GM20431 (cell line): ENCODE data around the gene KCNB1.

Experiments
- in situ Hi-C: fragments of 300-500 bp; cut with MseI, MboI; formaldehyde crosslinking; loops from one replicate; pipeline ENCODE4 v1.15.0; 2020; ENCODE audit warnings: low sequenced_read_pairs; ENCODE audit not compliant: unreplicated experiment

The KCNB1 gene

DNA sequence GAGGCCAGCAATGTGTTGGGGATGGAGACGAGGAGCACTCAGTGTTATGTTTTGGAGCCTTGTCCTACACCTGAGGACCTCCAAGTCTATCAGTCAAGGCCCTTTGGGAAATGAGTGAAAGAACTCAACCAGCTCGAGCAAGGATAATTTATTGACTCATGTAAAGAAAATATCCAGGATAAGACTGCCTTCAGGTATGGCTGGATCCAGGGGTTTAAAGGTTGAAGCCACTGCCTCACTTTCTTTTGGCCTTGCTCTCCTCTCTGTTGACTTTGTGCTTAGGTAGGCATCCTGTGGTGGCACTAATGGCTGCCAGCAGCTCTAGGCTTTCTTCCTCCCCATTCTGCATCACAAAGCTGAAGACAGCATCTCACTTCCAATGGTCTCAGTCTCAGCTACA, 138.3 kb downstream of the KCNB1 start:
- in situ Hi-C loops, result loop anchor here (25.0 kb wide), 2 partner anchors 168 to 518 kb away; no protein-coding TSS in a partner anchor

DNA sequence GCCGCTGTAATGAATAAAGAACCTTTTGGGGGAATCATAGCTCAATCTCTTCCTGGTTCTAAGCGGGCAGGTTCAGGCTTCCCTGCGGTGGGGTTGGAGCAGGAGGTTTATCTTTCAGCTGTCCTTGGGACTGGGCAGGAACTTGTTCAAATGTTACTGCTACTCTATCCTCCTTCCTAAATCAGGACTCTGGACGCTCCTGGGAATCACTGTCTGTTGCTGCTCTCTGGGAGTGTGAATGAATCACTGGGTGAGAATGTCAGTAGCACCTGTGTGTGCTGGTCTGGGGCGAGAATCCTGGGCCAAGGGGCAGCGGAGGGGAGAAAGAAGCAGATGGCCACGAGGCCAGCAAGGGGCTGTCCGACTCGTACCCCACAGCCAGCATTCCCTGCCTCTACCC, 139.2 kb downstream of the KCNB1 start:
- in situ Hi-C loops, result loop anchor here (25.0 kb wide), 2 partner anchors 169 to 519 kb away; no protein-coding TSS in a partner anchor

DNA sequence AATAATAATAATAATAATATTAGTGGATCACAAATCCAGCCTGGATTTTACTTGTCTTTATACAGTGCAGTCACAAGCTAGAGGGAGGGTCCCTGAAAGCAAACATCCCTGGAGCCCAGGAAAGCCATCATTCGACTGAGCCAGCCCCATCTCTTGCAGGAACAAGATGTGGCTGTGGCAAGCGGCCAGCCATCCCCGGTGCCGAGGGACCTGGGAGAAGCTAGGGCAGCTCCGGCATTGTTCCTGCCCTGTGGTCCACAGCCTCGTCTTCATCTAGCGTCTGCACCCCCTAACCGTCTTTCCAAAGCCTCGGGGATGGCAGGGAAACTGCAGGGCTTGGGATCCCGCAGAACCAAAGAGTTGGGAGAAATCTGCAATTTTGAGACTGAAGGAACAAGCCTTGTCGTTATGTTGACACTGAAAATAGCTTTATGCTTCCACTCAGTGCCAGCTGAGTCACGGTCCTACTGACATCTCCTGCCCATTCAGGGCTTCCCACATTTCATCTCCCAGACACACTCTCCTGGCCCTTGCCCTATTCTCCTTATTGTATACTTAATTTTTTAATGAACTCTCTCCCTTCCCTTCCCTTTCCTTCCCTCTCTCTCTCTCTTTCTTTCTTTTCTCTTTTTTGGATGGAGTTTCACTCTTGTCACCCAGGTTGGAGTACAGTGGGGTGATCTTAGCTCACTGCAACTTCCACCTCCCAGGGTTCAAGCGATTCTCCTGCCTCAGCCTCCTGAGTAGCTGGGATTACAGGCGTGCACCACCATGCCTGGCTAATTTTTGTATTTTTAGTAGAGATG, 142.1 kb downstream of the KCNB1 start:
- in situ Hi-C loops, result loop anchor here (25.0 kb wide), 2 partner anchors 172 to 522 kb away; no protein-coding TSS in a partner anchor

DNA sequence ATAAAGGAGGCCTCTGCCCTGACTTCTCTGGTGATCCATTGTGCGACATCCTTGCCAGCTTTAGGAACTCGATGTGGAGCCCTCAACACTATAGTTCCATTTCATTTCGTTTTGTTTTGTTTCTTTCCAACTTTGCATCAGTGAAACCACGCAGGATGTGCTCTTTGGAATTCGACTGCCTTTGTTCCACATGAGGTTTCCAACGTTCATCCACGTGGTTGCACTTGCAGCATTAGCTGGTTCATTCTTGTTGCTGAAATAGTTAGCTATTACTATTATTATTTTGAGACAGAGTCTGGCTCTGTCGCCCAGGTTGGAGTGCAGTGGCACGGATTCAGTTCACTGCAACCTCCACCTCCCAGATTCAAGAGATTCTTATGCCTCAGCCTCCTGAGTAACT, 143.3 kb downstream of the KCNB1 start:
- in situ Hi-C loops, result loop anchor here (25.0 kb wide), 2 partner anchors 173 to 523 kb away; no protein-coding TSS in a partner anchor

DNA sequence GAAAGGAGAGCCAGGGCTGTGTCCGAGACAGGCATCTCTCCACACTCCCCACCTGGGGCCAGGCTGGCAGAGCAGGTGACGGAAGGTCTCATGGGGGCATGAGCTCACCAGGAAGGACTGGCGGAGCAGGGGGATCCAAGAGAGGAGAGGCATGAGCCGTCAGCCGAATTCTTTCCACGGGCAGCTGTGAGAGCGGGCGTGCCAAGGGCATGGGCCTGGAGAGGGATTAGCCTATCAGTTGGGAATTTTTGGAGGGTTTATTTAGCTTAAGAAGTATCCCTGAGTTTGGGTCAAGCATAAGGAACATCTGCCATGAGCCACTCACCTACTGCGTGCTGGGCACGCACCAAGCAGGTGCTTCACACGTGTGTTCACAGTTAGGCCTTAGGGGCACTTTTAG, 144.4 kb downstream of the KCNB1 start:
- in situ Hi-C loops, result loop anchor here (25.0 kb wide), 2 partner anchors 174 to 524 kb away; no protein-coding TSS in a partner anchor

DNA sequence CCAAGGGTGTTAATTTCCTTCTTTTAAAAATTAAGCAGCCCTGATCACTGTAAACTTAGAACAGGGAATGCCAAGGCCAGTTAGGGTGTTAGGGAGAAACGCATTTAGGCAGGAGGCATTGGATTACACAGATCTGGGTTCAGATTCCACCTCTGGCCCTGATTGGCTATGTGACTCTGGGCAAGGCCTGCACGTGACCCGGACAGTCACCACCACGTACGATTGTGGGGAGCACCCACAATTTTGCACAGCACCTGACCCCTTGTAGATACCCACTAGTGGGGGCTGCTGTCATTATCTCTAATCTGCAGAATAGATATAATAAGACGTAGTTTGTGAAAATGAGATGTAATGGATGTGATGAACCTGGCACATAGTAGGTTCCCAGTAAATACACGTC, 145.1 kb downstream of the KCNB1 start:
- in situ Hi-C loops, result loop anchor here (25.0 kb wide), 2 partner anchors 175 to 525 kb away; no protein-coding TSS in a partner anchor

DNA sequence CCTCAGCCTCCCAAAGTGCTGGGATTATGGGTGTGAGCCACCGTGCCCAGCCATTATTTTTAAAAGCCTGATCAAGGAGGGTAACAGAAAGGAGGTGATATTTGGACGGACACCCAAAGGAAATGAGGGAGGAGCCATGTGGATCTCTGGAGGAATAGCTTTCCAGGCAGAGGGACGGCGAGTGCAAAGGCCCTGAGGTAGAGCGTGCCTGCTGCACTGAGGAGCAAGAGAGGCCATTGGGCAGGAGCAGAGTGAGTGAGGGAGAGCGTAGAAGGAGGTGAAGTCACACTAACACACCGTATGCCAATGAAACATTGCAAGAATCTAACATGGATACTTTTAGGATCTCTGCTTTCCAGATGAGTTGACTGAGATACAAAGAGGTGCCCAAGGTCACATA, 145.7 kb downstream of the KCNB1 start:
- in situ Hi-C loops, result loop anchor here (25.0 kb wide), 2 partner anchors 176 to 526 kb away; no protein-coding TSS in a partner anchor

DNA sequence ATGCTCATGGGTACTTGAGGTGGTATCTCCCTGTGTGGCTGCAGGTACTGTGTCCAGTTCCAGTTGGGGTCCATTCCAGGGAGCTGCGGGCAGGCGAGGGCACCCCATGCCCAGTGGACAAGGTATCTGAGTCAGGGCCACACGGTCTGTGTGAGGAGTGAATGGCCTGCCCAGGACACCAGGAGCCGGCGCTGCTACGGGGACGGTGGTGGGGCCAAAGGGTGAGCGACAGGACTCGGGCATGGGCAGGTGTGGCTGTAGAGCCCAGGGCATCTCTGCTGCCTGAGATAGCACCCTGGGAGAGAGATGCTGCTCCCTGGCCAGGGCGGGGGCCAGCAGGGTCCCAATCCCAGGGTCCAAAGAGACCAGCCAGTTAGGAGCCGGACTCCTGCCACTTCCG, 147.0 kb downstream of the KCNB1 start:
- in situ Hi-C loops, result loop anchor here (25.0 kb wide), 2 partner anchors 177 to 527 kb away; no protein-coding TSS in a partner anchor

DNA sequence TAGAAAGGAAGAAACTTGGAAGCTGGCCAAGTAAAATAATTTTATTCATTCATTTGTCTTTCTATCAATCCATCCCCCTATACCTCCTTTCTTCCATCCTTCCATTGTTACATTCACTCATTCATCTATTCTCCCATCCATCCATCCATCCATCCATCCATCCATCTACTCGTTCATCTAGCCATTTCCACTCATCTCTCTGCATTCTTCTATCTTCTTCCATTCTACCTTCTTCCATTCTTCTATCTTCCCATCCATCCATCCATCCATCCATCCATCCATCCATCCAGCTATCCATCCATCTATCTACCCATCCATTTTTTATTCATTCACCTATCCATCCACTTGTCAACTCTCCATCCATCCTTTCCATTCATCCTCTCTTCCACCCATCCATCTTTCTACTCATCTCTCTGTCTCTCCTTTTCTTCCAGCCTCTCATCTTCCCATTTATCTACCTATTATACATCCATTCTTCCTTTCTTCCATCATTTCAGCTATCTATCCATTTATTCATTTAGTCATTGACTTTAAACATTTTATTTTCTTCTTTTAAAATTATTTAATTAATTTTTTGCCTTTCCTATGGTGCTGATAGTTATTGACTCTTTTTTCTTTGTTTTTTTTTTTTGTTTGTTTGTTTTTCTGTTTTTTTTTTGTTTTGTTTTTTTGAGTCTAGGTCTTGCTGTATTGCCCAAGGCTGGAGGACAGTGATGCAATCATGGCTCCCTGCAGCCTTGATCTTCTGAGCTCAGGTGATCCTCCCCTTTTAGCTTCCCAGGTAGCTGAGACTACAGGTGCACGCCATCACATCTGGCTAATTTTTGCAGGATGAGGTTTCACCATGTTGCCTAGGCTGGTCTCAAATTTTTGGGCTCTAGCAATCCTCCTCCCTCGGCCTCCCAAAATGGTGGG, 151.5 kb downstream of the KCNB1 start:
- in situ Hi-C loops, result loop anchor here (25.0 kb wide), 2 partner anchors 181 to 531 kb away; no protein-coding TSS in a partner anchor

DNA sequence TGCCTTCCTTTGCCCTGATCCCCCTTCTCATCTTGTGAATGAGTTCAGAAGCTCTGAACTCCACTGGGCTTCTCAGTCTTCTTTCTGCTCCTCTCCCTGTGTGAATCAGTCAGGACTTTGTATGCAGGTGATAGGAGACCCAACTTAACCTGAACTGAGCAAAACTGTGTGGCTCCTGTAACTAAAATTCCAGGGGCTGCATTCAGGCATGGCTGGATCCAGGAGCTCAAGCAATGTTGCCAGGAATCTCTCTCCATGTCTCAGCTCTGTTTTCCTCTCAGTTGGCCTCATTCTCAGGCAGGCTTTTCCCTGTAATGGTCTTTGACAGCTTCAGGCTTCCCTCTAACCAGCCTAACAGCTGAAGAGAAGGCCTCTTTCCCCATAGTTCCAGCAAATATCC, 153.7 kb downstream of the KCNB1 start:
- in situ Hi-C loops, result loop anchor here (25.0 kb wide), 2 partner anchors 184 to 534 kb away; no protein-coding TSS in a partner anchor

DNA sequence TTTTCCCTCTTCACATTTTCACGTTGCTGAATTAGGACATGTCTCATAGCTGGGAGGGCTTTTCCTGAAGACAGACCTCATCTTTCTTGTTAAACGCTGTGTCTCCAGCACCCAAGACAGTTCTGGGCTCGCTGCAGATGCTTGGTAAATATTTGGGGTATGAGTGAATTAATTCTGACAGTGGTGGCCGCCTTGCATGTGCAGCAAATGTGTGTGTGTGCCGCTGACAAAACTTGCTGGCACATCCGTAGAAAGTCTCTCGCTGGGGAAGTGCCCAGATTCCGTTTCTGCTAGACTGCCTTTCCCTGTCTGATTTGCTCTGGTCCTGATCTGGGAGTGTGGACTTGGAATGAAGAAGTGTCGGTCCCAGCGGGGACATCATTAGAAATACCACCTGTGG, 156.4 kb downstream of the KCNB1 start:
- in situ Hi-C loops, result loop anchor here (25.0 kb wide), 2 partner anchors 186 to 536 kb away; no protein-coding TSS in a partner anchor

DNA sequence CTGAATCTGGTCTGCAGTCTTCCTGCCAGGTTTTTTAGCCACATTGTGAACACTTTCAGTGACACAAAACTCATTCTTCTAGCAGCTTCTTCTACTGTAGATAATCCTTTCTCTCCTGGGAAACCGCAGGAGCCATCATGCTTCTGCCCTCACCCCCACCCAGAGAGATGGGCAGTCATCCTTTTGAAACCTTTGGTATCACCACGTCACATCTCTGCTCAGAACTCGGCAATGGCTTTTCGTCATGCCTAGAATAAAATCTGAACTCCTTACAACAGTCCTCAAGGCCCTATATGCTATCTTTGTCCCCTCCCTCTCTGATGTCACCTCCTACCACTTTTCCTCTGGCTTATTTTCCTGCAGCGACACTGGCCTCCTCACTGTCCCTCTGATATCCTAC, 158.2 kb downstream of the KCNB1 start:
- in situ Hi-C loops, result no loop called here

DNA sequence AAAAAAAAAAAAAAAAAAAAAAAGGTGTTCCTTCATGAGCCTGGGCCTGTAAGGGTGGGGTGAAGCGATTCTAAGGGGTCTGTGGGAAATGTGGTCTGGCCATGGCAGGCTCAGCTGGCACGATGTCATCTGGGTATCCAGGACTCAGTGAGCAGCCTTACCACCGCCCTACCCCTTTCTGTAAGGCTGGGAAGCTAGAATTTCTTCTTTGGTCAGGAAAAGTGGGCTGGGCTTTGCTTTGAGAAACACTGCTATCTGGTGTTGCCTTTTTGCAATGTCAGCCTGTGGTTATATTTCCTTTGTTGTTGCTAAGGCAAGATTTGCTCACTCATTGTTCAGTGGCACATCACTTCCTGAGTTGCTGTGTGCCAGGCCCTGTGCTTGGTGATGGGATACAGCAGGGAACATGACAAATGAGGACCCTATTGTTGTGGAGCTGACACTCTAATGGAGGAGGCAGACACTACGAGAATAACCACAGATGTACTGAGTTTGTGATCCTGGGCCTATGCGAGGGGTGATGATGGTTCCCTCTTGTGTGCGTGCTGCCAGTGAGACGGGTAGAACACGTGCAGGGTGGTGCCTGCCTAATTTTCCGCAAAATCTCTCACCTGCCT, 158.7 kb downstream of the KCNB1 start:
- in situ Hi-C loops, result no loop called here

DNA sequence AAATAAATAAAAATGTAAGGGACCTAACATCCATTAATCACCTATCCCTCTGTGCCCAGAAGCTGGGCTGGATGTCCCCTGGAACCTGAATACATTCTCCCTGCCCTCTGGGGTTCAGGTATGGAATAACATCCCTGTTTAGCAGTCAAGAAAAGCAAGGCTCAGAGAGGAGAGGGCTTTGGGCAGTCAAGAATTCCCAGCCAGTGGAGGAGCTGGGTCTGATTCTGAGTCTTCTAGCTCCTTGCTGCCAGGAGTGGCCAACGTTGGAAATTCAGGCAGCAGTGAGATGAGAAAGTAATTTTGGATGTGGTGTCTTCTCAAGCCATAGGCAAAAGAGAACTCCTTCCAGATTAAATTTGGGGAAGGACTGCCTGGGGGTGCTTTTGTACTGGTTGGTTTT, 162.0 kb downstream of the KCNB1 start:
- in situ Hi-C loops, result no loop called here

DNA sequence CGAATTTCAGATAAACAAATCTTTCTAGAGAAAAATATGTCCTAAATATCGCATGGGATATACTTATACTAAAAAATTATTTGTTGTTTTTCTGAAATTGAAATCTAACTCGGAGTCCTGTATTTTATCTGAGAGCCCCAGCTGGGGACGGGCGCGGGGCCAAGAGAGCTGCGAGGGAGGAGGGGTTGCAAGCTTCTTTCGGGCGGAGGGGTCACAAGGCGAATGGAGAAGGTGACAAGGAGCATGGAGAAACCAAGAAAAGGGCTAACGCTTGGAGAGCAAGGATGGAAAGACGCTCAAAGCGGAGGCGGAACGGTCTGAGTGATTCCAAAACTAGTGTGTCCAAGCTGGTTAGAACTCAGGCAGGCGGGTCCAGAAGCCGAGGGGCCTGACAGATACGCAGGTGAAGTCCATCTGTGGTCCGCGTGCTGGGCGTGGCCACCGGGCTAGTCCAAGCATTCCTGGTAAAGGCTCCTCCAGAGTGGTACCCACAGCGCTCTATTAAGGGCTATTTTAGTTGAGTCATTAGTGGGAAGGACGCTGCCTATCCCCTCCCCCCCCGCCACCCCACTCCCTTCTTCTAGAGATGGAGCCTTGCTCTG, 163.2 kb downstream of the KCNB1 start:
- in situ Hi-C loops, result no loop called here

DNA sequence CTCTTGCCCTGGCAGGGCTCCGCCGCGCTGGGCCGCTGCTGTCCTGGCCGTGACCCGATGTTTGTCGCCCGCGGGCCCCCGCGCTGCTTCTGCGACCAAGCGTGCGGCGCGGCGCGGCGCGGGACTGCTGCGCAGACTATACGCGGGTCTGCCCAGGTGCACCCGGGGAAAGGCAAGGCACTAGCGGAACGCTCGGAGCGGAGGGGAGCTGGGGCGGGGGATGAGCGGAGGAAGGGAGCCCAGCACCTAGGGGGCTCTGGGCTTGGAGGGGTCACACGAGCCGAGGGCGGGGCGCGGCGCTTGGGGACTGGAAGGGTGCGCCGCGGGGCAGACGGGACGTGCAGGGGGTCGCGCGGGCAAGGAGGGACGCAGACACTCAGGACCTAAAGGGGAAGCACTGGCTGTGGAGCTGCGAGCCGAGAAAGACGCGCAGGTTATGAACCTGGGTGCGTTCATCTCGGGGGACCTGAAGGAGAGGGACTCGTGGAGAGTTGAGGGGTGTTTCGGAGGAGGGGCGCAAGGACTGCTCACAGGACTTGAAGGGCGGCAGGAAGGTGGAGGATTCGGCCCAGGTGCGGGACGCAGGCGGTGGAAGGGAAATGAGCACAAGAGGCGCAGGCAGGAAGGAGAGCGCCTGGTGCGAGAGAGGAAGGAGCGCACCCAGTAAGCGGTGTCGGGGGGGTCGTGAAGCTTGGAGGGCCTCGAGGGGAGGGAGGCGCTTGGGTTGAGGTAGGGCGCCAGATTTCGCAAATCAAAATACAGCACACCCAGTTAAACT, 163.8 kb downstream of the KCNB1 start:
- in situ Hi-C loops, result no loop called here

DNA sequence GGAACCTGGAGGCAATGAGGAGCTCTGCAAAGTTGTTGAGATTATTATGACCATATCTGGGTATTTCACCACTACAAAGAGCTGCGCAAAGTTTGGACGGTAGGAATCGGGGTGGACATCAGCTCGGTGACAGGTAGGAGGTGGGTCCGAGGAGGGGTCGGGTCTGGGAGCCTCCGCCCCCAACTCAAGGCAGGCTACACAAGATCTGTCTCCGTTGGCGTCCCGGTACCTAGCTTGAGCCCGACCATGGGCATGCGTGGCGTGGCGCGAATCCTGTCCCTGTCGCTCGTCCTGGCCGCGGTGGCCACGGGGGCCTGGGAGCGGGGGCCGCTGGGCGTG, 164.4 kb downstream of the KCNB1 start:
- in situ Hi-C loops, result no loop called here

DNA sequence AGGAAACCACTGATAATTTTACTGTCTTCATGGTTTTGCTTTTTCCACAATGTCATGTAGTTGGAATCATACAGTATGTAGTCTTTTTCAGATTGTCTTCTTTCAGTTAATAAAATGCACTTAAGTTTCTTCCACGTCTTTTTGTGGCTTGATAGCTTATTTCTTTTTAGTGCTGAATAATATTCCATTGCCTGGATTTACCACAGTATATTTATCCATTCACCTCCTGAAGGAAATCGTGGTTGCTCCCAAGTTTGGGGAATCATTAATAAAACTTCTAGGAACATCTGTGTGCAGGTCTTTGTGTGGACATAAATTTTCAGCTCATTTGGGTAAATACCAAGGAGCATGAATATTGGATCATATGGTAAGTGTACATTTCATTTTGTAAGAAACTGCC, 165.8 kb downstream of the KCNB1 start:
- in situ Hi-C loops, result no loop called here

DNA sequence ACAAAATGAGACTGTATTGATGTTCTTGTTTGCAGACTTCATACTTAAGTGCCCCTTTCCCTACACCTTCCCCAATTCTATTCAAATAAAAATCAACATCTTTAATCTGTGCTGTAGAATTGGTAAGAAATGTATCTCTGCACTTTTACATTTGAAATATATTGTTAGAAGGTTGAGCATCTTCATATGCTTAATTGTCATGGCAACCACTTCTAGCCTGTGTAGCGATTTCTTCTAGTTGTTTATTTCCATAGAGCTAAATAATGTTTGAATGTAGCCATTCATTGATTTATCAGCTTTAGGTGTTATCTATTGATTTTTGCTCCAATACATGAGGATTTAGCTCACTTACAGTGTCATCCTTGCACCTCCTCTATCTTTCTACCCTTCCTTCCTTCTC, 166.9 kb downstream of the KCNB1 start:
- in situ Hi-C loops, result no loop called here
